T-helper 9 cell (primary cell): ENCODE data around the gene MMP2.

Experiments used
- DNase-seq: peaks from one replicate; pipeline ENCODE4 v3.0.0-alpha.2; 2020

The MMP2 gene

GRCh38 chr16:55469821-55470532 lies 9.0 kb upstream of the MMP2 start:
- no peak for DNase-seq

GRCh38 chr16:55470533-55471371 lies 8.2 kb upstream of the MMP2 start:
- DNase-seq = no peak

GRCh38 chr16:55471448-55472097 lies 7.4 kb upstream of the MMP2 start:
- no peak for DNase-seq

- DNase-seq = no peak
Observed at GRCh38 chr16:55473587-55473986, 5.4 kb upstream of the MMP2 start.

GRCh38 chr16:55474821-55475220 lies 4.2 kb upstream of the MMP2 start:
- DNase-seq = no peak

- DNase-seq = no peak
Observed at GRCh38 chr16:55475919-55476318, 3.1 kb upstream of the MMP2 start.

- no peak for DNase-seq
Observed at GRCh38 chr16:55476625-55477533, 2.1 kb upstream of the MMP2 start.

GRCh38 chr16:55477736-55478135 lies 1.3 kb upstream of the MMP2 start:
- no peak for DNase-seq

GRCh38 chr16:55479430-55480140 lies 587 bp downstream of the MMP2 start:
- DNase-seq = no peak

GRCh38 chr16:55480228-55480655 lies 1.2 kb downstream of the MMP2 start:
- DNase-seq = no peak

- DNase-seq = no peak
Observed at GRCh38 chr16:55481023-55481422, 2.0 kb downstream of the MMP2 start.

- no peak for DNase-seq
Observed at GRCh38 chr16:55482056-55482455, 3.1 kb downstream of the MMP2 start.

- DNase-seq = no peak
Observed at GRCh38 chr16:55487048-55487803, 8.2 kb downstream of the MMP2 start.

GRCh38 chr16:55488306-55488705 lies 9.3 kb downstream of the MMP2 start:
- DNase-seq = no peak

GRCh38 chr16:55489119-55489955 lies 10.3 kb downstream of the MMP2 start:
- no peak for DNase-seq

- no peak for DNase-seq
Observed at GRCh38 chr16:55489956-55490265, 10.9 kb downstream of the MMP2 start.

- DNase-seq = no peak
Observed at GRCh38 chr16:55490301-55490700, 11.3 kb downstream of the MMP2 start.

GRCh38 chr16:55491691-55492090 lies 12.7 kb downstream of the MMP2 start:
- DNase-seq = no peak

- no peak for DNase-seq
Observed at GRCh38 chr16:55492756-55493380, 13.9 kb downstream of the MMP2 start.

GRCh38 chr16:55494994-55495421 lies 16.0 kb downstream of the MMP2 start:
- DNase-seq = no peak
